PFSK-1 (cell line): ENCODE measurements around the gene RASA4B.

Source experiments
- FOXP2 ChIP-seq: optimal IDR thresholded peaks from 2 replicates; pipeline ENCODE3; 2011; ENCODE audit warnings: borderline replicate concordance, control low read depth, inconsistent platforms; ENCODE audit not compliant: insufficient read depth; ENCODE audit errors: extremely low read length, extremely low read depth
- POLR2AphosphoS5 ChIP-seq: IDR thresholded peaks from 2 replicates; pipeline ENCODE4 v1.6.1; 2012; ENCODE audit warnings: low read depth, mild to moderate bottlenecking, control low read depth, low read length, moderate library complexity
- REST ChIP-seq, 2 experiments: IDR thresholded peaks; 2 replicates each; pipeline versions ENCODE4 v1.6.1 to v1.8.0; 2011 to 2012; ENCODE audit warnings: low read depth in 2 of 2, low read length in 2 of 2, control low read depth in 1 of 2, inconsistent platforms in 1 of 2, mild to moderate bottlenecking in 1 of 2, moderate library complexity in 1 of 2; ENCODE audit not compliant: insufficient read depth in 1 of 2
- SIN3A ChIP-seq: IDR thresholded peaks from 2 replicates; pipeline ENCODE4 v1.6.1; 2012; ENCODE audit warnings: mild to moderate bottlenecking, low read length, moderate library complexity, borderline replicate concordance; ENCODE audit not compliant: insufficient read depth
- TAF1 ChIP-seq: IDR thresholded peaks from 2 replicates; pipeline ENCODE4 v1.6.1; 2012; ENCODE audit warnings: low read length, control low read depth, borderline replicate concordance; ENCODE audit not compliant: insufficient read depth

RASA4B gene

GRCh38 chr7:102451371-102452054 is 66.1 kb downstream of the RASA4B start:
- TF ChIP-seq REST (IDR thresholded peaks at IDR 0.05; ENCODE audit: insufficient read depth in 1 of 2, low read depth in 2 of 2, low read length in 2 of 2): no peak
- TF ChIP-seq TAF1: no peak
- no peak for TF ChIP-seq POLR2AphosphoS5

DNA sequence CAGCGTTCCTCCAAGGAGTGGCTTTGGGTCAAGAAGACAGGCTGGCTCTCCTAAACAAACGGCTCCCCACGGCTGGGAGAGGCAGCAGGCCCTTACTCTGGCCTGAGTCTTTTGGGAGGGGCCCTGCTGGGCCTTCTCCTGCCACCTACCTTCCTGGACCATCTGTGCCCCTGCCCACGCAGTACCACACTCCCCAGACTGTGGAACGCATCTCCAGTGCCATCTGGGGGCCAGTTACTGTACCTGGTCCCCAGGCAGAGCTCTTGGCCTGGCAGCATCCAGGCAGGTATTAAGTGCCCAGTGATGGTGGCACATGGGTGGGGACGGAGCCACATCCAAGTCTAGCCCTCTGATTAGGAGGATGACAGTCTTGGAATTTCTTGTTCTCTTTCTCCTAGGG is 67.3 kb downstream of the RASA4B start:
- no peak for TF ChIP-seq REST (IDR thresholded peaks at IDR 0.05; ENCODE audit: insufficient read depth in 1 of 2, low read depth in 2 of 2, low read length in 2 of 2)
- TF ChIP-seq TAF1: no peak
- TF ChIP-seq SIN3A: no peak
- TF ChIP-seq FOXP2: no peak
- TF ChIP-seq POLR2AphosphoS5: no peak

DNA sequence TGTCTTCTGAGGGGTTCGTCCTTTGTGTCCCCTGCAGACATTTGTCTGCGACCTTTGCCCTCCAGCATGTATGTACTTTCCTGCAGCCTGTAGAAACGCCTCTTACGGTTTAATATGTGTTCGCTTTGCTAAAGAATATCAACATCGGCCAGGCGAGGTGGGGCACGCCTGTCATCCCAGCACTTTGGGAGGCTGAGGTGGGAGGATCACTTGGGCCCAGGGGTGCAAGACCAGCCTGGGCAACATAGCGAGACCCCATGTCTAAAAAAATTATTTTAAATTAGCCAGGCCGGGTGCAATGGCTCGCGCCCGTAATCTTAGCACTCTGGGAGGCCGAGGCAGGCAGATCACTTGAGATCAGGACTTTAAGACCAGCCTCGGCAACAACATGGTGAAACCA is 68.4 kb downstream of the RASA4B start:
- TF ChIP-seq TAF1 (no peak), POLR2AphosphoS5 (no peak)

DNA sequence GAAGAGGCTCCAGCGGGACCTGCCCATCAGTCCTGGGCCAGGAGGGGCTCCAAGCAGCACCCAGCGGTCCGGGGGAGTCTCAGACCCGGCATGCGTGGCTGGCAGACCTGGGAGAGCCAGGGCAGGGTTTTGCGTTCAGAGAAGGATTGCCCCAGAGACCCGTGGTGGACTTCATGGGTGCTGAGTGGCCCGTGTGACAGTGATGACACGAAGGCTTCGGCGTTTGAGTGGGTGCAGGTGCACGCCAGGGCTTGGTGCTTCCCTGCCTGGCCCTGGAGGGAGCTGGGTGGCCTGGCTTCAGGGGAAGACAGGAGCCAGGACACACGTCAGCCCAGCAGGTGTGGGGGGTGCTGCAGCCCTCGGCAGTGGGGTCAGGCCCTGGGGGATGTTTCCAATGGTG is 70.3 kb downstream of the RASA4B start:
- TF ChIP-seq TAF1 (no peak), REST (IDR thresholded peaks at IDR 0.05; ENCODE audit: insufficient read depth in 1 of 2, low read depth in 2 of 2, low read length in 2 of 2) (no peak), POLR2AphosphoS5 (no peak), SIN3A (no peak), FOXP2 (no peak)

DNA sequence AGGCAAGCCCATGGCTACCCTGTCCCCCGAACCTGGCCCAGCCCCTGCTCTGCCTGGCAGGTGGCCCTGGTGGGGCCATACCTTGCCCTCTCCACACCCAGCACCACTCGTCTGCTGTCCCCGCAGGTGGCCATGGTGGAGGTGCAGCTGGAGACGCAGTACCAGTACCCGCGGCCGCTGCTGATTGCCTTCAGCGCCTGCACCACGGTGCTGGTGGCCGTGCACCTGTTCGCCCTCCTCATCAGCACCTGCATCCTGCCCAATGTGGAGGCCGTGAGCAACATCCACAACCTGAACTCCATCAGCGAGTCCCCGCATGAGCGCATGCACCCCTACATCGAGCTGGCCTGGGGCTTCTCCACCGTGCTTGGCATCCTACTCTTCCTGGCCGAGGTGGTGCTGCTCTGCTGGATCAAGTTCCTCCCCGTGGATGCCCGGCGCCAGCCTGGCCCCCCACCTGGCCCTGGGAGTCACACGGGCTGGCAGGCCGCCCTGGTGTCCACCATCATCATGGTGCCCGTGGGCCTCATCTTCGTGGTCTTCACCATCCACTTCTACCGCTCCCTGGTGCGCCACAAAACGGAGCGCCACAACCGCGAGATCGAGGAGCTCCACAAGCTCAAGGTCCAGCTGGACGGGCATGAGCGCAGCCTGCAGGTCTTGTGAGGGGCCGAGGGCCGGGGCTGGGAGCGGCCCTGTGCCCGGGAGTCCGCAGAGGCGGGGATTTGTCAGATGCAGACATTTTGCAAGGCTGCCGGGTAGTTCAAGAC is 71.0 kb downstream of the RASA4B start:
- TF ChIP-seq FOXP2 (no peak), REST (IDR thresholded peaks at IDR 0.05; ENCODE audit: insufficient read depth in 1 of 2, low read depth in 2 of 2, low read length in 2 of 2) (no peak), SIN3A (no peak)
